ENCODE results near the gene BTC. TPM values are rescaled to one million over a fixed set of nuclear protein-coding genes. Genes with fewer than 3 reads are reported as not detected.
"Not testable (repeated sequence)": the region's sequence is repeated elsewhere in the genome, so short reads cannot be mapped to it uniquely, and the experiment has no call there.

Gene BTC
- total RNA-seq, 1 donor from 2014 or later = 0.13 TPM

- Mint-ChIP-seq H3K27me3 (ENCODE audit: unreplicated experiment) (no peaks in the 10 kb centered on the region), H3K27ac (ENCODE audit: unreplicated experiment) (no peak overlapping the region), H3K9me3 (ENCODE audit: unreplicated experiment) (no peaks in the 10 kb centered on the region), H3K4me1 (ENCODE audit: unreplicated experiment) (no peaks in the 10 kb centered on the region), H3K36me3 (ENCODE audit: low read depth, unreplicated experiment) (no peaks in the 10 kb centered on the region), H3K4me3 (ENCODE audit: unreplicated experiment) (no peak overlapping the region)
- no peak for TF ChIP-seq CTCF (IDR thresholded peaks at IDR 0.05; ENCODE audit: unreplicated experiment)
- DNase-seq (ENCODE audit: low spot score) = no peak
Observed at GRCh38 chr4:74733756-74734155, 60.6 kb downstream of the BTC start.

- TF ChIP-seq CTCF (IDR thresholded peaks at IDR 0.05; ENCODE audit: unreplicated experiment) = no peak
- H3K9me3 Mint-ChIP-seq (ENCODE audit: unreplicated experiment) = no peaks in the 10 kb centered on the region
- DNase-seq (ENCODE audit: low spot score) = no peak
- H3K36me3 Mint-ChIP-seq (ENCODE audit: low read depth, unreplicated experiment) = no peaks in the 10 kb centered on the region
- H3K4me1 Mint-ChIP-seq (ENCODE audit: unreplicated experiment) = no peaks in the 10 kb centered on the region
- H3K27ac Mint-ChIP-seq (ENCODE audit: unreplicated experiment) = no peak overlapping the region
- H3K27me3 Mint-ChIP-seq (ENCODE audit: unreplicated experiment) = peaks cover 1% of the 10 kb centered on the region
- H3K4me3 Mint-ChIP-seq (ENCODE audit: unreplicated experiment) = no peak overlapping the region
Observed at GRCh38 chr4:74724979-74725378, 69.3 kb downstream of the BTC start.

- no peak overlapping the region for H3K27ac Mint-ChIP-seq (ENCODE audit: unreplicated experiment)
- TF ChIP-seq CTCF (IDR thresholded peaks at IDR 0.05; ENCODE audit: unreplicated experiment) = no peak
- no peak for DNase-seq (ENCODE audit: low spot score)
- H3K4me1 Mint-ChIP-seq (ENCODE audit: unreplicated experiment) = no peaks in the 10 kb centered on the region
- no peaks in the 10 kb centered on the region for H3K36me3 Mint-ChIP-seq (ENCODE audit: low read depth, unreplicated experiment)
- peaks cover 2% of the 10 kb centered on the region for H3K27me3 Mint-ChIP-seq (ENCODE audit: unreplicated experiment)
- H3K9me3 Mint-ChIP-seq (ENCODE audit: unreplicated experiment) = no peaks in the 10 kb centered on the region
- no peak overlapping the region for H3K4me3 Mint-ChIP-seq (ENCODE audit: unreplicated experiment)
Observed at GRCh38 chr4:74716436-74716765, 77.9 kb downstream of the BTC start.

GRCh38 chr4:74715706-74716435 is 78.5 kb downstream of the BTC start:
- Mint-ChIP-seq H3K9me3 (ENCODE audit: unreplicated experiment) (no peaks in the 10 kb centered on the region), H3K36me3 (ENCODE audit: low read depth, unreplicated experiment) (no peaks in the 10 kb centered on the region), H3K27me3 (ENCODE audit: unreplicated experiment) (peaks cover 2% of the 10 kb centered on the region), H3K4me1 (ENCODE audit: unreplicated experiment) (no peaks in the 10 kb centered on the region), H3K27ac (ENCODE audit: unreplicated experiment) (no peak overlapping the region), H3K4me3 (ENCODE audit: unreplicated experiment) (no peak overlapping the region)
- TF ChIP-seq CTCF (IDR thresholded peaks at IDR 0.05; ENCODE audit: unreplicated experiment) = no peak
- no peak for DNase-seq (ENCODE audit: low spot score)

- H3K27me3 Mint-ChIP-seq (ENCODE audit: unreplicated experiment) = peaks cover 2% of the 10 kb centered on the region
- DNase-seq (ENCODE audit: low spot score) = no peak
- H3K9me3 Mint-ChIP-seq (ENCODE audit: unreplicated experiment) = no peaks in the 10 kb centered on the region
- no peak overlapping the region for H3K4me3 Mint-ChIP-seq (ENCODE audit: unreplicated experiment)
- H3K36me3 Mint-ChIP-seq (ENCODE audit: low read depth, unreplicated experiment) = no peaks in the 10 kb centered on the region
- no peak for TF ChIP-seq CTCF (IDR thresholded peaks at IDR 0.05; ENCODE audit: unreplicated experiment)
- H3K4me1 Mint-ChIP-seq (ENCODE audit: unreplicated experiment) = no peaks in the 10 kb centered on the region
- H3K27ac Mint-ChIP-seq (ENCODE audit: unreplicated experiment) = no peak overlapping the region
Observed at GRCh38 chr4:74714611-74715130, 79.7 kb downstream of the BTC start.

- not testable (repeated sequence) for DNase-seq (ENCODE audit: low spot score); H3K9me3 Mint-ChIP-seq (ENCODE audit: unreplicated experiment); H3K4me1 Mint-ChIP-seq (ENCODE audit: unreplicated experiment); H3K4me3 Mint-ChIP-seq (ENCODE audit: unreplicated experiment); H3K27me3 Mint-ChIP-seq (ENCODE audit: unreplicated experiment); H3K27ac Mint-ChIP-seq (ENCODE audit: unreplicated experiment); H3K36me3 Mint-ChIP-seq (ENCODE audit: low read depth, unreplicated experiment)
Observed at GRCh38 chr4:74708135-74708534, 86.2 kb downstream of the BTC start.
